Adrenal gland (tissue), 5 donors: ENCODE data around the gene CNNM2.

Experiments used
- POLR2A ChIP-seq, 2 donors: fragments of 450-650 bp; IDR thresholded peaks; one replicate each; pipeline ENCODE4 v1.6.1; 2017; ENCODE audit warnings: antibody characterized with exemption in 2 of 2, mild to moderate bottlenecking in 2 of 2, moderate library complexity in 1 of 2
- TF ChIP-seq, protein P1 (sequence below), 6 experiments: fragments of 450-650 bp in 4 of 6; fragments of 200-600 bp in 2 of 6; sonication (generic) in 1 of 6; IDR thresholded peaks; 1 replicate in 5 of 6; 2 replicates in 1 of 6; pipeline versions ENCODE4 v1.5.1 to v1.8.0; 2016 to 2021; ENCODE audit warnings: antibody characterized with exemption in 6 of 6, mild to moderate bottlenecking in 2 of 6, moderate library complexity in 1 of 6
- donor health status: DM: no; HTN: no; CAD: no.

DNA sequence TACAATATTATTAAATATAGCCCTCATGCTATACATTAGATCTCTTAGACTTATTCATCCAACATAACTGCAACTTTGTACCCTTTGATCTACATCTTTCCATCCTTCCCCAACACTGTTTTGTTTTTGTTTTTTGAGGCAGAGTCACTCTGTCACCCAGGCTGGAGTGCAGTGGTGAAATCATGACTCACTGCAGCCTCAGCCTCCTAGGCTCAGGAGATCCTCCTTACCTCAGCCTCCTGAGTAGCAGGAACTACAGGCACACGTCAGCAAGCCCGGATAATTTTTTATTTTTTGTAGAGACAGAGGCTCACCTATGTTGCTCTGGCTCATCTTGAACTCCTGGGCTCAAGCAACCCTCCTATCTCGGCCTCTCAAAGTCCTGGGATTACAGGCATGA is 221.7 kb downstream of the CNNM2 start:
- TF ChIP-seq, protein P1, sequence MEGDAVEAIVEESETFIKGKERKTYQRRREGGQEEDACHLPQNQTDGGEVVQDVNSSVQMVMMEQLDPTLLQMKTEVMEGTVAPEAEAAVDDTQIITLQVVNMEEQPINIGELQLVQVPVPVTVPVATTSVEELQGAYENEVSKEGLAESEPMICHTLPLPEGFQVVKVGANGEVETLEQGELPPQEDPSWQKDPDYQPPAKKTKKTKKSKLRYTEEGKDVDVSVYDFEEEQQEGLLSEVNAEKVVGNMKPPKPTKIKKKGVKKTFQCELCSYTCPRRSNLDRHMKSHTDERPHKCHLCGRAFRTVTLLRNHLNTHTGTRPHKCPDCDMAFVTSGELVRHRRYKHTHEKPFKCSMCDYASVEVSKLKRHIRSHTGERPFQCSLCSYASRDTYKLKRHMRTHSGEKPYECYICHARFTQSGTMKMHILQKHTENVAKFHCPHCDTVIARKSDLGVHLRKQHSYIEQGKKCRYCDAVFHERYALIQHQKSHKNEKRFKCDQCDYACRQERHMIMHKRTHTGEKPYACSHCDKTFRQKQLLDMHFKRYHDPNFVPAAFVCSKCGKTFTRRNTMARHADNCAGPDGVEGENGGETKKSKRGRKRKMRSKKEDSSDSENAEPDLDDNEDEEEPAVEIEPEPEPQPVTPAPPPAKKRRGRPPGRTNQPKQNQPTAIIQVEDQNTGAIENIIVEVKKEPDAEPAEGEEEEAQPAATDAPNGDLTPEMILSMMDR (IDR thresholded peaks at IDR 0.05): no peak
- TF ChIP-seq POLR2A (IDR thresholded peaks at IDR 0.05): no peak
